Measurements from ENCODE around the gene PNMA6F. TPM values are rescaled to one million over a fixed set of nuclear protein-coding genes. Genes with fewer than 3 reads are reported as not detected.
"Not testable (repeated sequence)": the region's sequence is repeated elsewhere in the genome, so short reads cannot be mapped to it uniquely, and the experiment has no call there.

The PNMA6F gene
- total and polyA plus RNA-seq, 4 donors, result not detected

GRCh38 chrX:153283982-153284381 lies 37.6 kb downstream of the PNMA6F start:
- not testable (repeated sequence) for H3K36me3 ChIP-seq (ENCODE audit: control insufficient read depth in 4 of 4, insufficient read depth in 4 of 4, low read length in 4 of 4); H3K4me3 ChIP-seq; H3K27me3 ChIP-seq (ENCODE audit: control insufficient read depth in 3 of 3, insufficient read depth in 3 of 3, low read length in 2 of 3); H3K4me1 ChIP-seq (ENCODE audit: control insufficient read depth in 5 of 5, insufficient read depth in 5 of 5, low read length in 5 of 5); H3K27ac ChIP-seq (ENCODE audit: low read depth in 1 of 2, low read length in 1 of 2); H3K9ac ChIP-seq (ENCODE audit: insufficient read depth in 1 of 2, low read length in 2 of 2); DNase-seq; ATAC-seq (ENCODE audit: insufficient read depth, low FRiP score); H3K9me3 ChIP-seq (ENCODE audit: control insufficient read depth in 4 of 4, insufficient read depth in 3 of 4, low read length in 3 of 4)
- 79% methylated on average over 4 of the region's 8 CpGs; no CpG with 5 or more reads in 1 of the 2 donors for WGBS, 2 donors

- H3K9me3 ChIP-seq (ENCODE audit: control insufficient read depth in 4 of 4, insufficient read depth in 3 of 4, low read length in 3 of 4); DNase-seq; H3K36me3 ChIP-seq (ENCODE audit: control insufficient read depth in 4 of 4, insufficient read depth in 4 of 4, low read length in 4 of 4); H3K4me1 ChIP-seq (ENCODE audit: control insufficient read depth in 5 of 5, insufficient read depth in 5 of 5, low read length in 5 of 5); H3K27ac ChIP-seq (ENCODE audit: low read depth in 1 of 2, low read length in 1 of 2); ATAC-seq (ENCODE audit: insufficient read depth, low FRiP score); H3K4me3 ChIP-seq; H3K9ac ChIP-seq (ENCODE audit: insufficient read depth in 1 of 2, low read length in 2 of 2); H3K27me3 ChIP-seq (ENCODE audit: control insufficient read depth in 3 of 3, insufficient read depth in 3 of 3, low read length in 2 of 3): not testable (repeated sequence)
- WGBS, 2 donors, result no CpG with 5 or more reads among the region's 3 CpGs
Measured at GRCh38 chrX:153281784-153282183, 39.8 kb downstream of the PNMA6F start.

- not testable (repeated sequence) for ATAC-seq (ENCODE audit: insufficient read depth, low FRiP score)
- no CpG with 5 or more reads among the region's 8 CpGs for WGBS, 2 donors
Measured at GRCh38 chrX:153279304-153279703, 42.3 kb downstream of the PNMA6F start.

DNA sequence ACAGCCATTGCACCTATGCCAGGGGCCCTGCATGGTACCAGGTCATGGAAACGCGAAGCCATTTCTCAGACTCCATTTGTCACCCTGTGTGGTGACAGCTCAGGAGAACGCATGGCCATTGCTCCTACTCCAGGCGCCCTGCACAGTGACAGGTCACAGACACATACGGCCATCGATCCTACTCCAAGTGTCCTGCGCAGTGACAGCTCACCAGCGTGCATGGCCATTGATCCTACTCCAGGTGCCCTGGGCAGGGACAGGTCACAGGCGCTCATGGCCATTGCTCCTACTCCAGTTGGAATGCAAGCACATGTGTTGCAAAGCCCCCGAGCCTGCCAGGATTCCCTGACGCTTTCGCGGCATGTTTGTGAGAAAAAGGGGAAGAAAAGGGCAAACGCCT lies 45.5 kb downstream of the PNMA6F start:
- not testable (repeated sequence) for H3K4me3 ChIP-seq; H3K4me1 ChIP-seq (ENCODE audit: control insufficient read depth in 5 of 5, insufficient read depth in 5 of 5, low read length in 5 of 5); H3K27ac ChIP-seq (ENCODE audit: low read depth in 1 of 2, low read length in 1 of 2); H3K27me3 ChIP-seq (ENCODE audit: control insufficient read depth in 3 of 3, insufficient read depth in 3 of 3, low read length in 2 of 3); H3K9ac ChIP-seq (ENCODE audit: insufficient read depth in 1 of 2, low read length in 2 of 2); DNase-seq; ATAC-seq (ENCODE audit: insufficient read depth, low FRiP score); H3K36me3 ChIP-seq (ENCODE audit: control insufficient read depth in 4 of 4, insufficient read depth in 4 of 4, low read length in 4 of 4); H3K9me3 ChIP-seq (ENCODE audit: control insufficient read depth in 4 of 4, insufficient read depth in 3 of 4, low read length in 3 of 4)
- 83 to 88% methylated on average over 5 to 11 of the region's 14 CpGs for WGBS, 2 donors

More at GRCh38 chrX:153279304-153279703, 42.3 kb downstream of the PNMA6F start:
- DNase-seq; H3K9ac ChIP-seq (ENCODE audit: insufficient read depth in 1 of 2, low read length in 2 of 2); H3K4me1 ChIP-seq (ENCODE audit: control insufficient read depth in 5 of 5, insufficient read depth in 5 of 5, low read length in 5 of 5); H3K9me3 ChIP-seq (ENCODE audit: control insufficient read depth in 4 of 4, insufficient read depth in 3 of 4, low read length in 3 of 4); H3K27me3 ChIP-seq (ENCODE audit: control insufficient read depth in 3 of 3, insufficient read depth in 3 of 3, low read length in 2 of 3); H3K4me3 ChIP-seq; H3K36me3 ChIP-seq (ENCODE audit: control insufficient read depth in 4 of 4, insufficient read depth in 4 of 4, low read length in 4 of 4); H3K27ac ChIP-seq (ENCODE audit: low read depth in 1 of 2, low read length in 1 of 2): not testable (repeated sequence)

- not testable (repeated sequence) for H3K27ac ChIP-seq (ENCODE audit: low read depth in 1 of 2, low read length in 1 of 2); H3K27me3 ChIP-seq (ENCODE audit: control insufficient read depth in 3 of 3, insufficient read depth in 3 of 3, low read length in 2 of 3); H3K36me3 ChIP-seq (ENCODE audit: control insufficient read depth in 4 of 4, insufficient read depth in 4 of 4, low read length in 4 of 4); H3K4me1 ChIP-seq (ENCODE audit: control insufficient read depth in 5 of 5, insufficient read depth in 5 of 5, low read length in 5 of 5); H3K4me3 ChIP-seq; ATAC-seq (ENCODE audit: insufficient read depth, low FRiP score); DNase-seq; H3K9me3 ChIP-seq (ENCODE audit: control insufficient read depth in 4 of 4, insufficient read depth in 3 of 4, low read length in 3 of 4); H3K9ac ChIP-seq (ENCODE audit: insufficient read depth in 1 of 2, low read length in 2 of 2)
- 93 to 100% methylated on average over 1 to 3 of the region's 16 CpGs for WGBS, 2 donors
Measured at GRCh38 chrX:153275418-153275817, 46.1 kb downstream of the PNMA6F start.

DNA sequence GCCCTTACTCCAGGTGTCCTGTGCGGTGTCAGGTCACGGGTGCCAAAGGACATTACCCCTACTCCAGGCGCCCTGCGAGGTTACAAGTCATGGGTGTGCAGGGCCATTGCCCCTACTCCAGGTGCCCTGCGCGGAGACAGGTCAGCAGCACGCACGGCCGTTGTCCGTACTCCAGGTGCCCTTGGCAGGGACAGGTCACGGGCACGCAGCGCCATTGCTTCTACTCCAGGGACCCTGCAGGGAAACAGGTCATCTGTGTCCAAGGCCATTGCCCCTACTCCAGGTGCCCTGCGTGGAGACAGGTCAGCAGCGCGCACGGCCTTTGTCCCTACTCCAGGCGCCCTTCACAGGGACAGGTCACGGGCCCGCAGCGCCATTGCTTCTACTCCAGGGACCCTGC lies 49.0 kb downstream of the PNMA6F start:
- not testable (repeated sequence) for H3K36me3 ChIP-seq (ENCODE audit: control insufficient read depth in 4 of 4, insufficient read depth in 4 of 4, low read length in 4 of 4); H3K27me3 ChIP-seq (ENCODE audit: control insufficient read depth in 3 of 3, insufficient read depth in 3 of 3, low read length in 2 of 3); DNase-seq; H3K4me3 ChIP-seq; H3K9me3 ChIP-seq (ENCODE audit: control insufficient read depth in 4 of 4, insufficient read depth in 3 of 4, low read length in 3 of 4); H3K27ac ChIP-seq (ENCODE audit: low read depth in 1 of 2, low read length in 1 of 2); ATAC-seq (ENCODE audit: insufficient read depth, low FRiP score); H3K4me1 ChIP-seq (ENCODE audit: control insufficient read depth in 5 of 5, insufficient read depth in 5 of 5, low read length in 5 of 5); H3K9ac ChIP-seq (ENCODE audit: insufficient read depth in 1 of 2, low read length in 2 of 2)
- 95 to 100% methylated on average over 1 to 15 of the region's 21 CpGs for WGBS, 2 donors

DNA sequence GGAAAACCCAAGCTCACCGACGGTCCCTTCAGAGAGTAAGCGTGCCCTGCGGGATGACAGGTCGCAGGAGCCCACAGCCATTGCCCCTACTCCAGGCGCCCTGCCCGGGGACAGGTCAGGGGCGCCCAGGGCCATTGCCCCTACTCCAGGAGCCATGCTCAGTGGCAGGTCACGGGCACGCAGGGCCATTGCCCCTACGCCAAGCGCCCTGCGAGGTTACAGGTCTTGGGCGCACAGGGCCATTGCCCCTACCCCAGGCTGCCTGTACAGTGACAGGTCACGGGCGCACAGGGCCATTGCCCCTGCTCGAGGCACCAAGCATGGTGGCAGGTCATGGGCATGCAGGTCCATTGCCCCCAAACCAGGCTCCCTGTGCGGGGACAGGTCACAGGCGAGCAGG lies 49.5 kb downstream of the PNMA6F start:
- H3K9me3 ChIP-seq (ENCODE audit: control insufficient read depth in 4 of 4, insufficient read depth in 3 of 4, low read length in 3 of 4); H3K4me1 ChIP-seq (ENCODE audit: control insufficient read depth in 5 of 5, insufficient read depth in 5 of 5, low read length in 5 of 5); H3K9ac ChIP-seq (ENCODE audit: insufficient read depth in 1 of 2, low read length in 2 of 2); H3K4me3 ChIP-seq; ATAC-seq (ENCODE audit: insufficient read depth, low FRiP score); H3K27ac ChIP-seq (ENCODE audit: low read depth in 1 of 2, low read length in 1 of 2); H3K27me3 ChIP-seq (ENCODE audit: control insufficient read depth in 3 of 3, insufficient read depth in 3 of 3, low read length in 2 of 3); H3K36me3 ChIP-seq (ENCODE audit: control insufficient read depth in 4 of 4, insufficient read depth in 4 of 4, low read length in 4 of 4); DNase-seq: not testable (repeated sequence)
- 93% methylated on average over 9 of the region's 19 CpGs; no CpG with 5 or more reads in 1 of the 2 donors for WGBS, 2 donors

All from lung (tissue), 10 donors.